HCT116 (cell line): ENCODE data around the gene TMEM203. TPM values are rescaled to one million over a fixed set of nuclear protein-coding genes. Genes with fewer than 3 reads are reported as not detected.
A peak's percentile ranks its signal among the peaks of the same experiment; 100 is the strongest.

ENCODE experiments used
- ATAC-seq: fragments of 200-7000 bp; cut with Tn5 transposase; 2 replicates; pipeline ENCODE4 v1.9.1; 2020; ENCODE audit warnings: mild to moderate bottlenecking, moderate library complexity
- BruUV-seq: library from RNA; stranded (reverse); fragments of 400-500 nt; replicated peaks from 2 replicates; lab custom pipeline; 2021; lab: Mats Ljungman, UMichigan
- CTCF ChIA-PET: fragments of 300-600 bp; sonication (Branson Sonifier 250); formaldehyde crosslinking; loops from one replicate; lab custom pipeline; 2021; ENCODE audit warnings: antibody characterized with exemption; lab: Charles Lee
- POLR2A ChIA-PET: fragments of 300-600, 350-600 bp; sonication (Branson Sonifier 250); formaldehyde crosslinking; loops from one replicate; lab custom pipeline; 2021; ENCODE audit warnings: antibody characterized with exemption; lab: Charles Lee
- RAD21 ChIA-PET, 2 experiments: fragments of 300-600 bp; sonication (Branson Sonifier 250); formaldehyde crosslinking; loops; one replicate each; lab custom pipeline; 2023; ENCODE audit warnings: low total read pairs in 2 of 2; ENCODE audit not compliant: uncharacterized antibody in 2 of 2, unreplicated experiment in 2 of 2, low non-redundant PET in 1 of 2; lab: Charles Lee
- DNase-seq: peaks from one replicate; pipeline ENCODE4 v3.0.0-alpha.2; 2010; ENCODE audit warnings: low read depth, low spot score
- H2AFZ ChIP-seq: fragments of 200-600 bp; shearing (Covaris generic), sonication (generic); 2 replicates; pipeline ENCODE4 v1.6.1; 2017; ENCODE audit warnings: low read depth, mixed run types, mixed read lengths, antibody characterized with exemption, low read length; ENCODE audit not compliant: poor library complexity, severe bottlenecking
- H3K27ac ChIP-seq: 2 replicates; pipeline ENCODE4 v1.5.1; 2012; ENCODE audit warnings: low read depth, low read length
- H3K27me3 ChIP-seq: fragments of 200-600 bp; sonication (generic); 2 replicates; pipeline ENCODE4 v1.6.1; 2016; ENCODE audit warnings: mixed run types, low read length, mixed read lengths; ENCODE audit not compliant: insufficient read depth
- H3K36me3 ChIP-seq, 2 experiments: fragments of 200-500 bp in 1 of 2; fragments of 200-600 bp in 1 of 2; sonication (Bioruptor generic) in 1 of 2; sonication (generic) in 1 of 2; 2 replicates each; pipeline versions ENCODE4 v1.5.1 to v1.6.1; 2014 to 2016; ENCODE audit warnings: low read length in 2 of 2, inconsistent platforms in 1 of 2, mixed read lengths in 1 of 2, mixed run types in 1 of 2; ENCODE audit not compliant: insufficient read depth in 2 of 2, control insufficient read depth in 1 of 2
- H3K4me1 ChIP-seq, 2 experiments: fragments of 200-600 bp in 1 of 2; sonication (generic) in 1 of 2; 2 replicates each; pipeline versions ENCODE4 v1.5.1 to v1.6.1; 2012 to 2017; ENCODE audit warnings: low read length in 2 of 2, inconsistent platforms in 1 of 2, mild to moderate bottlenecking in 1 of 2, mixed read lengths in 1 of 2, mixed run types in 1 of 2, moderate library complexity in 1 of 2; ENCODE audit not compliant: insufficient read depth in 2 of 2, control insufficient read depth in 1 of 2
- H3K4me2 ChIP-seq: fragments of 200-600 bp; sonication (generic); 2 replicates; pipeline ENCODE4 v1.6.1; 2017; ENCODE audit warnings: mixed run types, low read length, mixed read lengths
- H3K4me3 ChIP-seq, 2 experiments: fragments of 200-600 bp in 1 of 2; sonication (generic) in 1 of 2; replicated peaks in 1 of 2; 2 replicates each; pipeline ENCODE4 v1.5.1; 2011 to 2016; ENCODE audit warnings: low read length in 2 of 2, control low read depth in 1 of 2, low read depth in 1 of 2, mild to moderate bottlenecking in 1 of 2, mixed read lengths in 1 of 2, mixed run types in 1 of 2
- H3K79me2 ChIP-seq: fragments of 200-600 bp; sonication (generic); 2 replicates; pipeline ENCODE4 v1.6.1; 2017; ENCODE audit warnings: mild to moderate bottlenecking, mixed run types, low read length, moderate library complexity, mixed read lengths; ENCODE audit not compliant: insufficient read depth
- H3K9ac ChIP-seq: fragments of 200-600 bp; sonication (generic); 2 replicates; pipeline ENCODE4 v1.6.1; 2016; ENCODE audit warnings: low read length, mixed read lengths
- H3K9me2 ChIP-seq: fragments of 200-600 bp; sonication (generic), shearing (Covaris generic); 2 replicates; pipeline ENCODE4 v1.6.1; 2017; ENCODE audit warnings: mixed run types, mild to moderate bottlenecking, moderate library complexity; ENCODE audit not compliant: insufficient read depth
- H3K9me3 ChIP-seq, 2 experiments: fragments of 200-500 bp in 1 of 2; fragments of 200-600 bp in 1 of 2; sonication (Bioruptor generic) in 1 of 2; sonication (generic) in 1 of 2; 2 replicates each; pipeline ENCODE4 v1.6.1; 2014 to 2017; ENCODE audit warnings: low read length in 2 of 2, mixed read lengths in 2 of 2, inconsistent platforms in 1 of 2, low read depth in 1 of 2, mild to moderate bottlenecking in 1 of 2, mixed run types in 1 of 2, moderate library complexity in 1 of 2; ENCODE audit not compliant: control insufficient read depth in 1 of 2, insufficient read depth in 1 of 2
- H4K20me1 ChIP-seq: fragments of 200-600 bp; sonication (generic), shearing (Covaris generic); 2 replicates; pipeline ENCODE4 v1.6.1; 2017; ENCODE audit warnings: mixed run types, mild to moderate bottlenecking, moderate library complexity; ENCODE audit not compliant: insufficient read depth
- CBX3 ChIP-seq: IDR thresholded peaks from 2 replicates; pipeline ENCODE4 v1.6.1; 2012; ENCODE audit warnings: low read depth
- CTCF ChIP-seq, 3 experiments: fragments of 200-600 bp in 1 of 3; sonication (generic) in 1 of 3; IDR thresholded peaks in 2 of 3; conservative IDR thresholded peaks in 1 of 3; 2 replicates each; pipeline ENCODE4 v1.5.1; 2012 to 2017; ENCODE audit warnings: low read depth in 2 of 3, low read length in 2 of 3, antibody characterized with exemption in 1 of 3, borderline replicate concordance in 1 of 3, control low read depth in 1 of 3, mild to moderate bottlenecking in 1 of 3, mixed read lengths in 1 of 3, mixed run types in 1 of 3, moderate library complexity in 1 of 3; ENCODE audit not compliant: insufficient read depth in 1 of 3
- JUND ChIP-seq: IDR thresholded peaks from 2 replicates; pipeline ENCODE4 v1.6.1; 2012
- POLR2A ChIP-seq: IDR thresholded peaks from 2 replicates; pipeline ENCODE4 v1.7.0; 2011; ENCODE audit warnings: borderline replicate concordance; ENCODE audit not compliant: insufficient read depth, insufficient read length; ENCODE audit errors: extremely low read depth
- POLR2AphosphoS5 ChIP-seq: IDR thresholded peaks from 2 replicates; pipeline ENCODE4 v1.6.1; 2011; ENCODE audit warnings: mild to moderate bottlenecking, low read depth, low read length, moderate library complexity
- SIN3A ChIP-seq: IDR thresholded peaks from 2 replicates; pipeline ENCODE4 v1.6.1; 2012; ENCODE audit warnings: low read depth
- SRF ChIP-seq: IDR thresholded peaks from 2 replicates; pipeline ENCODE4 v1.6.1; 2012; ENCODE audit warnings: low read depth
- YY1 ChIP-seq: IDR thresholded peaks from 2 replicates; pipeline ENCODE4 v1.6.1; 2011; ENCODE audit warnings: low read length, low read depth, moderate library complexity, mild to moderate bottlenecking; ENCODE audit not compliant: insufficient replicate concordance; ENCODE audit errors: extremely low read depth
- intact Hi-C: fragments of 100-400 bp; cut with micrococcal nuclease; formaldehyde crosslinking; loops from 2 replicates; pipeline ENCODE4 v1.10.0; 2022
- total RNA-seq: library from RNA; stranded (reverse); gene quantifications from one replicate; pipeline ENCODE4 v1.2.1, GENCODE V29; 2021; ENCODE audit not compliant: unreplicated experiment
- TF ChIP-seq, protein P1 (sequence below): IDR thresholded peaks from 2 replicates; pipeline ENCODE4 v1.6.1; 2012; ENCODE audit warnings: low read depth

Gene TMEM203
- total RNA-seq, 1 experiment from 2014 or later: 45.0 TPM

DNA sequence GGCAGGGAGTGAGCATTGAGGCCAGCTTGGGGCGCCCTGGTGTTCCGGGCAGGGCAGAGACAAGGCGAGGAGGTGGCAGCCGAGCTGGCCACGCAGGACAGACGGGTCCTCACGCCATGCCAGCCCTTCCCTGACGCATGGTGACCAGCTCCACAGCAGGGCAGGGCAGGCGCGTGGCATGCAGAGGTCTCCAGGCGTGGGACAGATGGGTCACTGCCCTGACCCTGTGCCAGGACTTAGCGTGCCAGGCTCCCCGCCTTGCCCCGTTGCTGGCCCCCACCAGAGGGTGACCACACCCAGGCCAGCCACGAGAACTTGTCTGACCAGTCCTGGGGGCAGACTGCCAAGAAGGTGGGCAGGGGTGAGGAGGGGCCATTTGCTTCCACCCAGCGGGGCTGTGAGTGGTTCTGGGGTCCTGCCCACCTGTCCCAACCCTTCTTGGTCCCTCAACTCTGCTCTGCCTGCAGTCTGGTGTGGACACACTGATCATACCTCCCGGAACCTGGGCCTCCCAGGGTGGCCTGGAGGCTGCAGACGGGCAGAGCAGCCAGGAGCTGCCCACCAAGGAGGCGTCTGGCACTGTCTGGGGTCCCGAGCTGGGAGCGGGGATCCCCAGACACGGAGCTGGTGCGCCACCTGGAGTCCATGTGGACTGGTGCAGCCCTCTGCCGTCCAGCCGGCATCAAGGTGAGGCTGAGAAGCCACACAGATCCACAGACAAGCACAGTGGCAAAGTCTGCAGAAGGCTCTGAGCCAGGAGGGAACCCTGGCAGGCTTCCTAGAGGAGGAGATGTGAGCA, 21.8 kb upstream of the TMEM203 start, which contains the start of gene RNF224:
Gene RNF224, plus strand, starts transcription at position 449 of the 799 bp plus-strand sequence. CDS start 834 bp downstream, outside the sequence.
- H3K4me1 ChIP-seq: peaks cover 44 to 68% of the 10 kb centered on the region in 2 experiments
- H3K9ac ChIP-seq: peak within 1 kb of the TSS; percentile 97
- H3K79me2 ChIP-seq: no peaks in the 10 kb centered on the region
- peak within 1 kb of the TSS; percentile 99 for H3K4me2 ChIP-seq
- no peaks in the 10 kb centered on the region for H4K20me1 ChIP-seq
- no peaks in the 10 kb centered on the region for H3K27me3 ChIP-seq
- RAD21 ChIA-PET: interaction anchor here (0.6 to 1.9 kb wide), 11 partner anchors 12 to 181 kb away, joined by 3 to 9 read pairs (median 3); partner anchors contain the start of genes ANAPC2 (in 2 of the 2) and SSNA1 (in 2 of the 2)
- no TSS peak for BruUV-seq
- DNase-seq (peak; percentile 71), ATAC-seq (peak; percentile 61)
- no peaks in the 10 kb centered on the region for H3K36me3 ChIP-seq
- intact Hi-C loops: loop anchor here (1.0 to 10.0 kb wide), 4 partner anchors 40 to 442 kb away; partner anchors contain the start of genes ANAPC2, NPDC1 and SSNA1
- H3K4me3 ChIP-seq: peak within 1 kb of the TSS; percentile 14 to 48
- H2AFZ ChIP-seq: no peak within 1 kb of the TSS
- H3K9me2 ChIP-seq: no peaks in the 10 kb centered on the region
- H3K9me3 ChIP-seq: no peaks in the 10 kb centered on the region
- TF ChIP-seq POLR2A: no peak
- TF ChIP-seq SRF: no peak
- TF ChIP-seq CBX3: no peak
- TF ChIP-seq SIN3A: no peak
- no peak for TF ChIP-seq JUND
- peak; percentile 72 for TF ChIP-seq POLR2AphosphoS5
- peak in 2 of 3 experiments; percentile 88 to 93; a peak in 4 of 6 replicates for TF ChIP-seq CTCF (IDR thresholded peaks at IDR 0.05 in 2 of 3, conservative IDR thresholded peaks at IDR 0.05 in 1 of 3; ENCODE audit: borderline replicate concordance in 1 of 3, insufficient read depth in 1 of 3, low read depth in 2 of 3, low read length in 2 of 3)
- TF ChIP-seq, protein P1, sequence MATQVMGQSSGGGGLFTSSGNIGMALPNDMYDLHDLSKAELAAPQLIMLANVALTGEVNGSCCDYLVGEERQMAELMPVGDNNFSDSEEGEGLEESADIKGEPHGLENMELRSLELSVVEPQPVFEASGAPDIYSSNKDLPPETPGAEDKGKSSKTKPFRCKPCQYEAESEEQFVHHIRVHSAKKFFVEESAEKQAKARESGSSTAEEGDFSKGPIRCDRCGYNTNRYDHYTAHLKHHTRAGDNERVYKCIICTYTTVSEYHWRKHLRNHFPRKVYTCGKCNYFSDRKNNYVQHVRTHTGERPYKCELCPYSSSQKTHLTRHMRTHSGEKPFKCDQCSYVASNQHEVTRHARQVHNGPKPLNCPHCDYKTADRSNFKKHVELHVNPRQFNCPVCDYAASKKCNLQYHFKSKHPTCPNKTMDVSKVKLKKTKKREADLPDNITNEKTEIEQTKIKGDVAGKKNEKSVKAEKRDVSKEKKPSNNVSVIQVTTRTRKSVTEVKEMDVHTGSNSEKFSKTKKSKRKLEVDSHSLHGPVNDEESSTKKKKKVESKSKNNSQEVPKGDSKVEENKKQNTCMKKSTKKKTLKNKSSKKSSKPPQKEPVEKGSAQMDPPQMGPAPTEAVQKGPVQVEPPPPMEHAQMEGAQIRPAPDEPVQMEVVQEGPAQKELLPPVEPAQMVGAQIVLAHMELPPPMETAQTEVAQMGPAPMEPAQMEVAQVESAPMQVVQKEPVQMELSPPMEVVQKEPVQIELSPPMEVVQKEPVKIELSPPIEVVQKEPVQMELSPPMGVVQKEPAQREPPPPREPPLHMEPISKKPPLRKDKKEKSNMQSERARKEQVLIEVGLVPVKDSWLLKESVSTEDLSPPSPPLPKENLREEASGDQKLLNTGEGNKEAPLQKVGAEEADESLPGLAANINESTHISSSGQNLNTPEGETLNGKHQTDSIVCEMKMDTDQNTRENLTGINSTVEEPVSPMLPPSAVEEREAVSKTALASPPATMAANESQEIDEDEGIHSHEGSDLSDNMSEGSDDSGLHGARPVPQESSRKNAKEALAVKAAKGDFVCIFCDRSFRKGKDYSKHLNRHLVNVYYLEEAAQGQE: no peak
- no peak for TF ChIP-seq YY1
- TF ChIP-seq, all 23 proteins: peak for 2
- POLR2A ChIA-PET: interaction anchor here (0.7 to 2.5 kb wide), 8 partner anchors 9 to 104 kb away, joined by 3 to 16 read pairs (median 3); partner anchors contain the start of genes ANAPC2, SSNA1, TPRN and TUBB4B
- peak within 1 kb of the TSS; percentile 88 for H3K27ac ChIP-seq
- CTCF ChIA-PET: interaction anchor here (0.6 to 4.7 kb wide), 21 partner anchors 10 to 198 kb away, joined by 3 to 43 read pairs (median 5); partner anchors contain the start of genes ANAPC2, LRRC26, MAN1B1 and SAPCD2
